OCI-LY3 (cell line): Measurements from ENCODE around the gene AUNIP.

ENCODE experiments used
- EZH2phosphoT487 ChIP-seq: fragments of 200-600 bp; shearing (Covaris generic); IDR thresholded peaks from 2 replicates; pipeline ENCODE4 v1.6.1; 2018; ENCODE audit warnings: antibody characterized with exemption, mixed run types, low read depth
- TF ChIP-seq, protein P1 (sequence below): fragments of 200-600, 300-600 bp; sonication (generic); IDR thresholded peaks from 2 replicates; pipeline ENCODE4 v1.5.1; 2014; ENCODE audit warnings: antibody characterized with exemption, low read length, low read depth

DNA sequence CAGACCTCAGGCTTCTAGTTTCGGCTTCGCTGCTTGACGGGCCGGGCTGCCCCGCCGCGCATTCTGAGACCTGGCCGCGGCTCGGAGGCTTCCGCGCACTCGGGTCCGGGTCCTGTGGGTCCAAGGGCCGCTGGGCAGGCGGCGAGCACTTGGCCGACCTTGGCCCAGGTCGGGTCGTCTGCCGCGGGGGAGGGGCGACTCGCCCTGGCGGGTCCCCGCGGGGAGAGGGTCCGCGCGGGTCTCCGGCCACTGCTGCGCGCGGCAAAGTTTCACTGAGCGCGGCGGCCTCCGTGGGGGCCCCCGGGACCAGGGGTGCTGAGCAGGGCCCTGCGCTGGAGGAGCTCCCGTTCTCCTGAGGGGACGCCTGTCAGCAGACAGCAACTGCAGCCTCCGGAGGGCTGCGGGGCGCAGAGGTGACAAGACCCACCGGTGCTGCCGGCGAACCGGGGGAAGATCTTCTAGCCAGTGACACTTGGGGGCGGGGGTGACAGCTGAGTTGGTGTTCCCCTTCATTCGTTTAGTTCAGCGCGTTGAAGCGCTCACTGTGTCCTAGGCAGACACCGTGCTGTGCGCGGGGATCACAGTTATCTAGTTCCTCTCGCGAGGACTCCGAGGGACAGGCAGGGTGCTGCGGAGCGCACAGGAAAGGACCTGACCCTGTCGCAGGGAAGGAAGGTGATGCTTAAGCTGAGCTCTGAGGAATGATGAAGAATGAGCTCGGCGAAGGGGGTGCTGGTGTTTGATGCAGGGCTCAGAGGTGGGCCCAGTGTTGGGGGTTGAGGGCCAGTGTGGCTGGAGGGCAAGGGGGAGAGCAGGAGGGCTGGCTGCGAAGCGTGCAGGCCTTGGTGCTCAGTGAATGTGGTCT lies 38.8 kb downstream of the AUNIP start:
- TF ChIP-seq, protein P1, sequence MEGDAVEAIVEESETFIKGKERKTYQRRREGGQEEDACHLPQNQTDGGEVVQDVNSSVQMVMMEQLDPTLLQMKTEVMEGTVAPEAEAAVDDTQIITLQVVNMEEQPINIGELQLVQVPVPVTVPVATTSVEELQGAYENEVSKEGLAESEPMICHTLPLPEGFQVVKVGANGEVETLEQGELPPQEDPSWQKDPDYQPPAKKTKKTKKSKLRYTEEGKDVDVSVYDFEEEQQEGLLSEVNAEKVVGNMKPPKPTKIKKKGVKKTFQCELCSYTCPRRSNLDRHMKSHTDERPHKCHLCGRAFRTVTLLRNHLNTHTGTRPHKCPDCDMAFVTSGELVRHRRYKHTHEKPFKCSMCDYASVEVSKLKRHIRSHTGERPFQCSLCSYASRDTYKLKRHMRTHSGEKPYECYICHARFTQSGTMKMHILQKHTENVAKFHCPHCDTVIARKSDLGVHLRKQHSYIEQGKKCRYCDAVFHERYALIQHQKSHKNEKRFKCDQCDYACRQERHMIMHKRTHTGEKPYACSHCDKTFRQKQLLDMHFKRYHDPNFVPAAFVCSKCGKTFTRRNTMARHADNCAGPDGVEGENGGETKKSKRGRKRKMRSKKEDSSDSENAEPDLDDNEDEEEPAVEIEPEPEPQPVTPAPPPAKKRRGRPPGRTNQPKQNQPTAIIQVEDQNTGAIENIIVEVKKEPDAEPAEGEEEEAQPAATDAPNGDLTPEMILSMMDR: no peak
- TF ChIP-seq EZH2phosphoT487: no peak
